ES-I3 (cell line): ENCODE data around the gene SERTAD3.
"Not testable (repeated sequence)": the region's sequence is repeated elsewhere in the genome, so short reads cannot be mapped to it uniquely, and the experiment has no call there.

Experiments
- H3K36me3 ChIP-seq: 2 replicates; pipeline ENCODE4 v1.6.1; 2013; ENCODE audit warnings: mild to moderate bottlenecking, low read length, control low read depth, moderate library complexity; ENCODE audit not compliant: insufficient read depth
- H3K4me1 ChIP-seq: 2 replicates; pipeline ENCODE4 v1.6.1; 2013; ENCODE audit warnings: mild to moderate bottlenecking, control low read depth, low read length; ENCODE audit not compliant: insufficient read depth
- H3K9ac ChIP-seq: 2 replicates; pipeline ENCODE4 v1.6.1; 2013; ENCODE audit warnings: low read depth, mild to moderate bottlenecking, low read length, moderate library complexity
- H3K9me3 ChIP-seq: 2 replicates; pipeline ENCODE4 v1.6.1; 2013; ENCODE audit warnings: mild to moderate bottlenecking, low read length, moderate library complexity; ENCODE audit not compliant: control insufficient read depth, insufficient read depth

SERTAD3 gene

GRCh38 chr19:40465025-40465556 is 21.0 kb upstream of the SERTAD3 start:
- Histone ChIP-seq H3K9ac (peak overlapping the region; percentile 82), H3K4me1 (peaks cover 7% of the 10 kb centered on the region; the same call in 1 of the 2 replicates), H3K9me3 (no peaks in the 10 kb centered on the region), H3K36me3 (no peaks in the 10 kb centered on the region)

GRCh38 chr19:40464059-40465024 is 20.2 kb upstream of the SERTAD3 start:
- Histone ChIP-seq H3K36me3 (no peaks in the 10 kb centered on the region), H3K9ac (peak overlapping the region; percentile 82), H3K9me3 (no peaks in the 10 kb centered on the region), H3K4me1 (peaks cover 7% of the 10 kb centered on the region; the same call in 1 of the 2 replicates)

GRCh38 chr19:40463587-40464037 is 19.5 kb upstream of the SERTAD3 start:
- not testable (repeated sequence) for H3K4me1 ChIP-seq, H3K9ac ChIP-seq, H3K9me3 ChIP-seq, H3K36me3 ChIP-seq

GRCh38 chr19:40461669-40462221 is 17.6 kb upstream of the SERTAD3 start:
- no peak overlapping the region for H3K9ac ChIP-seq
- H3K4me1 ChIP-seq = peaks cover 7% of the 10 kb centered on the region; the same call in 1 of the 2 replicates
- no peaks in the 10 kb centered on the region for H3K36me3 ChIP-seq
- no peaks in the 10 kb centered on the region for H3K9me3 ChIP-seq

- no peak overlapping the region for H3K9ac ChIP-seq
- H3K9me3 ChIP-seq = no peaks in the 10 kb centered on the region
- no peaks in the 10 kb centered on the region for H3K4me1 ChIP-seq
- H3K36me3 ChIP-seq = no peaks in the 10 kb centered on the region
Measured at GRCh38 chr19:40460185-40460584, 16.1 kb upstream of the SERTAD3 start.

- Histone ChIP-seq H3K9me3 (no peaks in the 10 kb centered on the region), H3K36me3 (no peaks in the 10 kb centered on the region), H3K4me1 (no peaks in the 10 kb centered on the region), H3K9ac (no peak overlapping the region)
Measured at GRCh38 chr19:40458597-40458974, 14.5 kb upstream of the SERTAD3 start.

- Histone ChIP-seq H3K4me1 (no peaks in the 10 kb centered on the region), H3K9me3 (no peaks in the 10 kb centered on the region), H3K9ac (no peak overlapping the region), H3K36me3 (no peaks in the 10 kb centered on the region)
Measured at GRCh38 chr19:40457953-40458596, 13.9 kb upstream of the SERTAD3 start.

- Histone ChIP-seq H3K4me1 (no peaks in the 10 kb centered on the region), H3K36me3 (no peaks in the 10 kb centered on the region), H3K9me3 (no peaks in the 10 kb centered on the region), H3K9ac (no peak overlapping the region)
Measured at GRCh38 chr19:40457048-40457447, 12.9 kb upstream of the SERTAD3 start.

- H3K9ac ChIP-seq, H3K36me3 ChIP-seq, H3K4me1 ChIP-seq, H3K9me3 ChIP-seq: not testable (repeated sequence)
Measured at GRCh38 chr19:40453943-40454342, 9.8 kb upstream of the SERTAD3 start.

GRCh38 chr19:40453151-40453735 is 9.1 kb upstream of the SERTAD3 start:
- Histone ChIP-seq H3K36me3 (no peaks in the 10 kb centered on the region), H3K9ac (no peak overlapping the region), H3K9me3 (no peaks in the 10 kb centered on the region), H3K4me1 (peaks cover 2% of the 10 kb centered on the region; the same call in 1 of the 2 replicates)

GRCh38 chr19:40452016-40452415 is 7.9 kb upstream of the SERTAD3 start:
- no peaks in the 10 kb centered on the region for H3K9me3 ChIP-seq

GRCh38 chr19:40450664-40451063 is 6.5 kb upstream of the SERTAD3 start:
- no peaks in the 10 kb centered on the region; the same call in 1 of the 2 replicates for H3K36me3 ChIP-seq

More at GRCh38 chr19:40452016-40452415, 7.9 kb upstream of the SERTAD3 start:
- Histone ChIP-seq H3K9ac (no peak overlapping the region), H3K4me1 (peaks cover 2% of the 10 kb centered on the region; the same call in 1 of the 2 replicates), H3K36me3 (no peaks in the 10 kb centered on the region; the same call in 1 of the 2 replicates)

GRCh38 chr19:40449506-40449905 is 5.4 kb upstream of the SERTAD3 start:
- Histone ChIP-seq H3K9ac (no peak overlapping the region), H3K36me3 (no peaks in the 10 kb centered on the region; the same call in 1 of the 2 replicates), H3K4me1 (peaks cover 10% of the 10 kb centered on the region), H3K9me3 (no peaks in the 10 kb centered on the region)

More at GRCh38 chr19:40450664-40451063, 6.5 kb upstream of the SERTAD3 start:
- H3K9me3 ChIP-seq = no peaks in the 10 kb centered on the region
- peaks cover 10% of the 10 kb centered on the region for H3K4me1 ChIP-seq
- no peak overlapping the region for H3K9ac ChIP-seq

- peaks cover 6% of the 10 kb centered on the region; the same call in 1 of the 2 replicates for H3K36me3 ChIP-seq
- no peaks in the 10 kb centered on the region for H3K9me3 ChIP-seq
- peaks cover 18% of the 10 kb centered on the region for H3K4me1 ChIP-seq
- H3K9ac ChIP-seq = no peak overlapping the region
Measured at GRCh38 chr19:40446263-40446784, 2.2 kb upstream of the SERTAD3 start.
